PC-9 (cell line): ENCODE results near the gene CTSE.

Experiments used
- EZH2 ChIP-seq: fragments of 200-600 bp; sonication (generic); IDR thresholded peaks from 2 replicates; pipeline ENCODE4 v1.8.0; 2017; ENCODE audit warnings: antibody characterized with exemption, low read depth
- TF ChIP-seq, protein P1 (sequence below): fragments of 200-600 bp; sonication (generic); conservative IDR thresholded peaks from 2 replicates; pipeline ENCODE4 v1.6.1; 2017; ENCODE audit warnings: mixed run types, antibody characterized with exemption, mild to moderate bottlenecking, moderate library complexity

DNA sequence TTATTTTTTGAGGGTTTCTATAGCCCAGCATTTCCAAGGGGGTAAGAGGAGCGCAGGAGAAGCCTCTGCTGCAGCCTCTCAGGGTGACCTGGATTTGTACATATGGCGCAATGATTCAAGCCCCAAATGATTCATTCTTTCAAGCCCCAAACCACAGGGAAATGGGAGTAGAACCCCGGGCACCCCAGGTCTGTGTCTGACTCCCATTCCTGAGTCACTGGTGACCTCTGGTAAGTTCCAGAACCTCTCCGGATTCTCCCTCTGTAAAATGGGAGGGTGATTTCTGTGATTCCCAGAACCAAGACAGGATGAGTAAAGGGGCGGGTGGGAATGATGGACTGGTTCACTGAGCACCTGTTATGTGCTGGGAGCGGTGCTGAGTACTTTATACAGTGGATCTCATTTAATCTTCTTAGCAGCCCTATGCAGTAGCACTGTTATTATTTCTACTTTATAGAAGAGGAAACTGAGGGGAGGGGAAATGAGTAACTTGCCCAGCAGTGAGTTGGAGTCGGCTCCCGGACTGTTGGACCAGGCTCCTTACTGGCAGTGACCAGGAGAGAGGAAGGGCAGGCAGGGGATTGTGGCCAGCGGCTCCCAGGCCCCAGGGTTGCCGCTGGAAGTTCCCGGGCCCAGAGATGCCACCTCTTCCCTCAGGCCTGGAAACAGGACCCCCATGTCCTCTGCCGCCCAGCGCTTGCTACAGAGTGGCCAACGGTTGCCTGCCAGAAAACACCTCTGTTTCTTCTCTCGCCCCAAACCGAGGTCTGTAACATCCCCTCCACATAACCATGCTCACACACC lies 60.1 kb downstream of the CTSE start:
- TF ChIP-seq, protein P1, sequence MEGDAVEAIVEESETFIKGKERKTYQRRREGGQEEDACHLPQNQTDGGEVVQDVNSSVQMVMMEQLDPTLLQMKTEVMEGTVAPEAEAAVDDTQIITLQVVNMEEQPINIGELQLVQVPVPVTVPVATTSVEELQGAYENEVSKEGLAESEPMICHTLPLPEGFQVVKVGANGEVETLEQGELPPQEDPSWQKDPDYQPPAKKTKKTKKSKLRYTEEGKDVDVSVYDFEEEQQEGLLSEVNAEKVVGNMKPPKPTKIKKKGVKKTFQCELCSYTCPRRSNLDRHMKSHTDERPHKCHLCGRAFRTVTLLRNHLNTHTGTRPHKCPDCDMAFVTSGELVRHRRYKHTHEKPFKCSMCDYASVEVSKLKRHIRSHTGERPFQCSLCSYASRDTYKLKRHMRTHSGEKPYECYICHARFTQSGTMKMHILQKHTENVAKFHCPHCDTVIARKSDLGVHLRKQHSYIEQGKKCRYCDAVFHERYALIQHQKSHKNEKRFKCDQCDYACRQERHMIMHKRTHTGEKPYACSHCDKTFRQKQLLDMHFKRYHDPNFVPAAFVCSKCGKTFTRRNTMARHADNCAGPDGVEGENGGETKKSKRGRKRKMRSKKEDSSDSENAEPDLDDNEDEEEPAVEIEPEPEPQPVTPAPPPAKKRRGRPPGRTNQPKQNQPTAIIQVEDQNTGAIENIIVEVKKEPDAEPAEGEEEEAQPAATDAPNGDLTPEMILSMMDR = no peak
- TF ChIP-seq EZH2 = no peak
